Glutamatergic neuron (in vitro differentiated cells): ENCODE results near the gene RASGEF1C. TPM values are rescaled to one million over a fixed set of nuclear protein-coding genes. Genes with fewer than 3 reads are reported as not detected.

ENCODE experiments used
- DNase-seq: peaks from one replicate; pipeline ENCODE4 v3.0.0; 2022
- H3K27ac Mint-ChIP-seq: one replicate; pipeline ENCODE4 v1.8.0; 2020; ENCODE audit warnings: mild to moderate bottlenecking, mixed read lengths, inconsistent platforms; ENCODE audit not compliant: unreplicated experiment
- H3K27me3 Mint-ChIP-seq: one replicate; pipeline ENCODE4 v1.8.0; 2020; ENCODE audit warnings: mild to moderate bottlenecking, moderate library complexity, mixed read lengths, inconsistent platforms; ENCODE audit not compliant: unreplicated experiment
- H3K36me3 Mint-ChIP-seq: one replicate; pipeline ENCODE4 v1.8.0; 2020; ENCODE audit warnings: mild to moderate bottlenecking, mixed read lengths, inconsistent platforms; ENCODE audit not compliant: unreplicated experiment
- H3K4me1 Mint-ChIP-seq: one replicate; pipeline ENCODE4 v1.8.0; 2020; ENCODE audit warnings: mild to moderate bottlenecking, low read depth, mixed read lengths, inconsistent platforms; ENCODE audit not compliant: unreplicated experiment
- H3K4me3 Mint-ChIP-seq: one replicate; pipeline ENCODE4 v1.8.0; 2020; ENCODE audit warnings: mild to moderate bottlenecking, mixed read lengths, inconsistent platforms; ENCODE audit not compliant: unreplicated experiment
- H3K9me3 Mint-ChIP-seq: one replicate; pipeline ENCODE4 v1.8.0; 2020; ENCODE audit warnings: mild to moderate bottlenecking, moderate library complexity, mixed read lengths, inconsistent platforms; ENCODE audit not compliant: unreplicated experiment
- CTCF ChIP-seq: fragments of 200-600 bp; sonication (generic); IDR thresholded peaks from one replicate; pipeline ENCODE4 v1.5.0; 2021; ENCODE audit not compliant: partially characterized antibody, unreplicated experiment
- total RNA-seq: library from RNA; stranded (reverse); fragmentation: NEBNext Ultra II Directional; extraction: Animal tissue kit (Norgen Biotek cat#: 25700); gene quantifications from one replicate; pipeline ENCODE4 v1.2.1, GENCODE V29; 2021; ENCODE audit not compliant: unreplicated experiment

RASGEF1C gene
- total RNA-seq, 1 donor from 2014 or later: 21.1 TPM

DNA sequence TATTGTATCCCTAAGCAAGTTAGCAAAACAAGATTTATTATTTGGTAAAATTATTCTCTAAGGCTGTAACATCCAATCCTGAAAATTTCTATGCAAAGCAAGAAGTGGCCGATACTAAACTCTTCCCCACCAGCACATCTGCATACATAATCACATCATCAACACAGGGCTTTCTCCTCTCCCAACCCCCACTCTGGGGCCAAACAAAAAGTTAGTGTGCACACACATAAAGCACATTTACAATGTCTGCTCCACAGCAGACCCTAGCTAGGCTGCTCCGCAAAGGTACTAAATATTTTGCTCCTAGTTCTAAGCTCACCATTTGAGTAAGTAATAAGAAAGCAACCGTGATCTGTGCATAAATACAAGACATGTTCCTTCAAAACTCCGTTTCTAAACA is 141.0 kb downstream of the RASGEF1C start:
- H3K27ac Mint-ChIP-seq: peak overlapping the region; percentile 22
- H3K27me3 Mint-ChIP-seq: peaks cover 12% of the 10 kb centered on the region
- peaks cover 22% of the 10 kb centered on the region for H3K4me1 Mint-ChIP-seq
- peaks cover 11% of the 10 kb centered on the region for H3K9me3 Mint-ChIP-seq
- peak overlapping the region; percentile 98 for H3K4me3 Mint-ChIP-seq
- peaks cover 8% of the 10 kb centered on the region for H3K36me3 Mint-ChIP-seq
- no peak for DNase-seq
- TF ChIP-seq CTCF: no peak

DNA sequence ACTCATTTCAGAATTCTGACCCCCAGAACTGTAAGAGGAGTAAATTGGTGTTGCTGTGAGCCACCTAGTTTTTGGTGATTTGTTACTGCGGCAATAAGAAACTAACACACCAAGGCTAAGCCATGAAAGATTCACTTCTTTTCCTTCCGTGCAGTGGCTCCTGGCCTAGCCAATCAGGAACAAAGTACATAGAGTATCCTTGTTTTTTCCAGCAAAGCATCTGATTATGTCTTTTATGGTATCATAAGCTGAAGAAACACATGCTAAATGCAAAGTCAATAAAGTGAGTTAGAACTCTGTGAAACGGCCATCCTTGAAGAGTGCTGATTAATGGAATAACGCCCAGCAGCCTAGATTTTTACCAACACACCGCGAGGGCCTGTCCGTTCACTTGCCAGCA is 148.8 kb downstream of the RASGEF1C start:
- Mint-ChIP-seq H3K27ac (no peak overlapping the region), H3K4me3 (no peak overlapping the region), H3K9me3 (peaks cover 2% of the 10 kb centered on the region), H3K27me3 (peaks cover 4% of the 10 kb centered on the region), H3K36me3 (peaks cover 13% of the 10 kb centered on the region), H3K4me1 (peaks cover 25% of the 10 kb centered on the region)
- DNase-seq: no peak
- TF ChIP-seq CTCF: no peak

DNA sequence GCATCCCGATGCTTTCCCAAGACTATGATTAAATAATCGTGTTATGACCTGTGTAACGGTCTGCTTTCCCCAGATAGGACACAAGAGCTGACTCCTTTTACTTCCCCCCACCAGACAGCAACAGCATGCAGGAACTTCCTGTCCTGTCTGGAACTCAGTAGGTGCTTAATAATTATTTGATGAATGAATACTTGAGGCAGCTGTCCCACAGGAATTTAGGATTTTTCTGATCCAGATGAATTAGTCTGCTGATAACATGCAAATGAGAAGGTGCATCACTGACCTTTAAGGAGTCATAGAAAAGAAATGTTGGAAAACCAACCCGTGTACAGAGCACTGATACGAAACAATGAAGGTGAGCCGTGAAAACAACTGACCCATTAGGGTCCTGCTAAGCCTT is 149.7 kb downstream of the RASGEF1C start:
- H3K9me3 Mint-ChIP-seq: peaks cover 2% of the 10 kb centered on the region
- TF ChIP-seq CTCF: no peak
- peaks cover 27% of the 10 kb centered on the region for H3K4me1 Mint-ChIP-seq
- peaks cover 13% of the 10 kb centered on the region for H3K36me3 Mint-ChIP-seq
- no peak overlapping the region for H3K27ac Mint-ChIP-seq
- H3K4me3 Mint-ChIP-seq: no peak overlapping the region
- H3K27me3 Mint-ChIP-seq: peaks cover 4% of the 10 kb centered on the region
- DNase-seq: no peak

DNA sequence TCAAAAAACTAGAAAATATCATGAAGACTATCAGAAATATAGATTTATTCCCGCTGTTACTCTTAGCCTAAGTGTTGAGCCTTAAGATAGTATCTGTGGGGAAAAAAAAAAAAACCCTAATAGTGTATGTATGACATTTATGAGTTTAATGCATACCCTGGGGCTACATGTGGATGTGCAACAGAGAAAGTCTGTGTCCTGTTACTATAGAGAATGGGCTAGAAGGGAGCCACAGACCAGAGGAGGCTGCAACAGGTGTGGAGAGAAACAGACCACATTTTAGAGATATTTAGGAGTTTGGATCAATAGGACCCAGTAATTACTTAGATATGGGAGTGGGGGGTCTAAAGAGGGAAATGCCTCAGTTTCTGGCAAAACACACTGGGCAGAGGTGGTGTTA is 152.9 kb downstream of the RASGEF1C start:
- Mint-ChIP-seq H3K9me3 (peaks cover 2% of the 10 kb centered on the region), H3K27ac (no peak overlapping the region), H3K4me3 (no peak overlapping the region), H3K27me3 (peaks cover 10% of the 10 kb centered on the region), H3K4me1 (peaks cover 45% of the 10 kb centered on the region), H3K36me3 (peaks cover 7% of the 10 kb centered on the region)
- TF ChIP-seq CTCF: no peak
- DNase-seq: no peak

GRCh38 chr5:180054226-180054625 is 154.8 kb downstream of the RASGEF1C start:
- H3K9me3 Mint-ChIP-seq: peaks cover 2% of the 10 kb centered on the region
- peaks cover 53% of the 10 kb centered on the region for H3K4me1 Mint-ChIP-seq
- peaks cover 6% of the 10 kb centered on the region for H3K27me3 Mint-ChIP-seq
- peak overlapping the region; percentile 73 for H3K27ac Mint-ChIP-seq
- DNase-seq: no peak
- no peak for TF ChIP-seq CTCF
- peaks cover 7% of the 10 kb centered on the region for H3K36me3 Mint-ChIP-seq
- H3K4me3 Mint-ChIP-seq: peak overlapping the region; percentile 47
